ENCODE results near the gene MMP2.

The MMP2 gene

DNA sequence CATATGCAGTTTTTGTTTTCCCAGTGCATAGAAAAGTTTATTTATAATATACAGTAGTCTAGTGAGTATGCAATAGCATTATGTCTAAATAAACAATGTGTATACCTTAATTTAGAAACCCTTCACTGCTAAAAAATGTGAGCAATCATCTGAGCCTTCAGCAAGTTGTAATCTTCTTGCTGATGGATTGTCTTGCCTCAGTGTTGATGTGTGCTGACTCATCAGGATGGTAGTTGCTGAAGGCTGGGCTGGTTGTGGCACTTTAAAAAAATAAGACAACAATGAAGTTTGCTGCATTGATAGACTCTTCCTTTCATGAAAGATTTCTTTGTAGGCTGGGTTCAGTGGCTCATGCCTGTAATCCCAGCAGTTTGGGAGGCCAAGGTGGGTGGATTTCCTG, 73.6 kb downstream of the MMP2 start:
- no peak for TF ChIP-seq ZFX (IDR thresholded peaks at IDR 0.05; ENCODE audit: borderline replicate concordance)
- TF ChIP-seq CTCF (IDR thresholded peaks at IDR 0.05), result no peak
- H3K27ac ChIP-seq, result no peak overlapping the region

- TF ChIP-seq CTCF (IDR thresholded peaks at IDR 0.05), result no peak
- H3K27ac ChIP-seq, result no peak overlapping the region
These were observed 76.4 kb downstream of the MMP2 start for GRCh38 chr16:55555436-55555835.
